Cardiac muscle cell (in vitro differentiated cells and primary cell): ENCODE data around the gene RHOD. TPM values are rescaled to one million over a fixed set of nuclear protein-coding genes. Genes with fewer than 3 reads are reported as not detected.

Experiments used
- DNase-seq, 2 donors: peaks; one replicate each; pipeline versions ENCODE4 v3.0.0 to v3.0.0-alpha.2; 2010 to 2017; ENCODE audit warnings: low read depth in 1 of 2, low spot score in 1 of 2
- H3K27ac ChIP-seq: fragments of 200-600 bp; sonication (generic); 2 replicates; pipeline ENCODE4 v1.5.1; 2016
- H3K27me3 ChIP-seq: fragments of 200-600 bp; sonication (generic); 2 replicates; pipeline ENCODE4 v1.6.0; 2016; ENCODE audit warnings: control low read depth
- H3K36me3 ChIP-seq: fragments of 200-600 bp; sonication (generic); 2 replicates; pipeline ENCODE4 v1.5.1; 2016; ENCODE audit warnings: control low read depth
- H3K4me1 ChIP-seq: fragments of 200-600 bp; sonication (generic); 2 replicates; pipeline ENCODE4 v1.8.1; 2017; ENCODE audit warnings: low read depth, mild to moderate bottlenecking, mixed run types
- H3K4me3 ChIP-seq: fragments of 200-600 bp; sonication (generic); 2 replicates; pipeline ENCODE4 v1.5.1; 2016; ENCODE audit warnings: mild to moderate bottlenecking
- H3K9me3 ChIP-seq: fragments of 200-600 bp; sonication (generic); 2 replicates; pipeline ENCODE4 v1.5.1; 2017; ENCODE audit warnings: low read depth, mild to moderate bottlenecking, control low read depth
- CTCF ChIP-seq: IDR thresholded peaks from 2 replicates; pipeline ENCODE4 v1.5.1; 2012; ENCODE audit warnings: low read depth, mild to moderate bottlenecking, low read length
- polyA plus RNA-seq: library from polyadenylated mRNA; unstranded; fragments of >200 nt; fragmentation: Nextera tagmentation; extraction: Ambion mirVana; gene quantifications from 2 replicates; pipeline ENCODE4 v1.2.1, GENCODE V29; 2016
- total RNA-seq: library from RNA; depleted of rRNA; stranded (reverse); fragments of >200 nt; gene quantifications from 2 replicates; pipeline ENCODE4 v1.2.3, GENCODE V29; 2016

RHOD gene
- total and polyA plus RNA-seq, 2 experiments from 2014 or later: 44.2 to 48.5 TPM

DNA sequence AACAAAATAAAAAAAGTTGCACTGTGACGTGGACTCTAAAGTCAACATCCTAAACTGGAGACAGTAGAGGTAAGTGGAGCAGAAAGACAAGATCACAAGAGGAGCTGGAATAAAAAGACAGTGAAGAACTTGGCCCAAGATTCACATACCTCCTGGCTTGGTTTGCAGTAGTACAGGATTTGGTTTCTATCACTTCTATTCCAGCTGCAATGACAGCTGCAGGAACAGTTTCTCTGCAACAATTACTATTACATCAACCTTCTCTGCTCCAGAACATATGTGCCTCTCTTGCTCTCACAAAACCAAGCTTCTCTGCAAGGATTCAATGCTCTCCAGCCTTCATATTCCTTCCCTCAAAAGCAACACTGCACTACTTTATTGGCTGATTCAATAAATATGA is 54.6 kb downstream of the RHOD start:
- no peaks in the 10 kb centered on the region for H3K27me3 ChIP-seq
- no peak overlapping the region for H3K4me3 ChIP-seq
- DNase-seq: peak in 1 of 2 donors; percentile 46
- TF ChIP-seq CTCF: no peak
- no peaks in the 10 kb centered on the region for H3K36me3 ChIP-seq
- H3K27ac ChIP-seq: no peak overlapping the region
- H3K4me1 ChIP-seq: peaks cover 7% of the 10 kb centered on the region
- no peaks in the 10 kb centered on the region for H3K9me3 ChIP-seq

GRCh38 chr11:67113231-67113721 is 56.6 kb downstream of the RHOD start:
- Histone ChIP-seq H3K4me3 (no peak overlapping the region), H3K27me3 (no peaks in the 10 kb centered on the region), H3K27ac (no peak overlapping the region), H3K4me1 (peaks cover 21% of the 10 kb centered on the region), H3K36me3 (no peaks in the 10 kb centered on the region), H3K9me3 (no peaks in the 10 kb centered on the region)
- DNase-seq: peak in 1 of 2 donors; percentile 80
- no peak for TF ChIP-seq CTCF

GRCh38 chr11:67114275-67114896 is 57.7 kb downstream of the RHOD start:
- Histone ChIP-seq H3K4me3 (no peak overlapping the region), H3K9me3 (no peaks in the 10 kb centered on the region), H3K27me3 (no peaks in the 10 kb centered on the region), H3K4me1 (peaks cover 21% of the 10 kb centered on the region), H3K27ac (no peak overlapping the region), H3K36me3 (no peaks in the 10 kb centered on the region)
- no peak for TF ChIP-seq CTCF
- no peak for DNase-seq

DNA sequence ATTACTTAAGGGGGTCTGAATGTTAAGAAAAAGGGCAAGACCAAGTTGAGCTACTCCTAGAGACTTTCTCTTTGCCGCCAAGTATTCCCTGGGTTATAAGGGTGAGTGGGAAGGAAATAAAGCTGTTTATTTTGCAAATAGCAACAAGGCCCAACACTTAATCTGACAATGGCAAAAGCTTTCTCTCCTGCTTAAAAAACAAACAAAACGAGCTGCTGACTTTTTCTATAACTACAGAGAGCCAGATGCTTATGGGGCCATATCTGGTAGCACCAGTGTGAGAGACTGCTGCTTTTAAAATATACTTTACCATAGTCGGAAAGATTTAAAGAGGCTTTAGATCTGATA is 60.1 kb downstream of the RHOD start:
- Histone ChIP-seq H3K27me3 (no peaks in the 10 kb centered on the region), H3K4me1 (peaks cover 29% of the 10 kb centered on the region), H3K4me3 (no peak overlapping the region), H3K9me3 (no peaks in the 10 kb centered on the region), H3K27ac (peak overlapping the region; percentile 53), H3K36me3 (no peaks in the 10 kb centered on the region)
- DNase-seq: no peak
- TF ChIP-seq CTCF: no peak

- Histone ChIP-seq H3K9me3 (no peaks in the 10 kb centered on the region), H3K27me3 (no peaks in the 10 kb centered on the region), H3K27ac (peak overlapping the region; percentile 53), H3K4me1 (peaks cover 33% of the 10 kb centered on the region), H3K4me3 (no peak overlapping the region), H3K36me3 (no peaks in the 10 kb centered on the region)
- peak in 1 of 2 donors; percentile 54 for DNase-seq
- TF ChIP-seq CTCF: no peak
Observed at GRCh38 chr11:67117176-67117575, 60.5 kb downstream of the RHOD start.
